PC-9 (cell line): ENCODE results near the gene KIAA1217. TPM values are rescaled to one million over a fixed set of nuclear protein-coding genes. Genes with fewer than 3 reads are reported as not detected.

Source experiments
- BruUV-seq: library from RNA; stranded (reverse); fragments of 400-500 nt; replicated peaks from 2 replicates; lab custom pipeline; 2021; lab: Mats Ljungman, UMichigan
- CTCF ChIA-PET: fragments of 300-600 bp; sonication (Branson Sonifier 250); formaldehyde crosslinking; loops from one replicate; lab custom pipeline; 2022; ENCODE audit warnings: antibody characterized with exemption; lab: Charles Lee
- POLR2A ChIA-PET: fragments of 300-600 bp; sonication (Branson Sonifier 250); formaldehyde crosslinking; loops from one replicate; lab custom pipeline; 2022; ENCODE audit warnings: antibody characterized with exemption; ENCODE audit not compliant: unreplicated experiment; lab: Charles Lee
- DNase-seq, 2 experiments: peaks; one replicate each; pipeline versions ENCODE4 v3.0.0 to v3.0.0-alpha.2; 2015 to 2022; ENCODE audit warnings: mixed read lengths in 1 of 2
- H2AFZ ChIP-seq: fragments of 200-600 bp; sonication (generic); 2 replicates; pipeline ENCODE4 v1.8.1; 2017; ENCODE audit warnings: antibody characterized with exemption
- H3F3A ChIP-seq: fragments of 200-600 bp; sonication (generic); 2 replicates; pipeline ENCODE4 v1.8.1; 2017; ENCODE audit warnings: antibody characterized with exemption, mild to moderate bottlenecking, low read depth; ENCODE audit not compliant: insufficient read depth
- H3K27ac ChIP-seq: fragments of 200-600 bp; sonication (generic); 2 replicates; pipeline ENCODE4 v1.6.1; 2016; ENCODE audit warnings: mixed run types
- H3K27me3 ChIP-seq: fragments of 200-600 bp; sonication (generic); 2 replicates; pipeline ENCODE4 v1.6.1; 2016; ENCODE audit warnings: low read depth, mixed run types; ENCODE audit not compliant: insufficient read depth
- H3K36me3 ChIP-seq: fragments of 200-600 bp; sonication (generic); 2 replicates; pipeline ENCODE4 v1.6.1; 2016; ENCODE audit warnings: low read depth, mixed run types
- H3K4me1 ChIP-seq: fragments of 200-600 bp; sonication (generic); replicated peaks from 2 replicates; pipeline ENCODE4 v1.6.1; 2016; ENCODE audit warnings: mixed run types; ENCODE audit not compliant: insufficient read depth
- H3K4me2 ChIP-seq: fragments of 200-600 bp; sonication (generic); 2 replicates; pipeline ENCODE4 v1.6.1; 2017; ENCODE audit warnings: mixed run types
- H3K4me3 ChIP-seq: fragments of 200-600 bp; sonication (generic); 2 replicates; pipeline ENCODE4 v1.6.1; 2016; ENCODE audit warnings: mixed run types
- H3K79me2 ChIP-seq: fragments of 200-600 bp; sonication (generic); 2 replicates; pipeline ENCODE4 v1.6.1; 2017; ENCODE audit warnings: low read depth, mixed run types
- H3K9me2 ChIP-seq: fragments of 200-600 bp; sonication (generic); 2 replicates; pipeline ENCODE4 v1.8.1; 2017; ENCODE audit warnings: mild to moderate bottlenecking; ENCODE audit not compliant: insufficient read depth
- H3K9me3 ChIP-seq: fragments of 200-600 bp; sonication (generic); 2 replicates; pipeline ENCODE4 v1.8.1; 2016; ENCODE audit warnings: low read depth; ENCODE audit not compliant: insufficient read depth
- H4K20me1 ChIP-seq: fragments of 200-600 bp; sonication (generic); 2 replicates; pipeline ENCODE4 v1.8.1; 2017; ENCODE audit not compliant: insufficient read depth
- CTCF ChIP-seq: fragments of 200-600 bp; sonication (generic); conservative IDR thresholded peaks from 2 replicates; pipeline ENCODE4 v1.6.1; 2017; ENCODE audit warnings: mixed run types, antibody characterized with exemption, mild to moderate bottlenecking, moderate library complexity
- EZH2 ChIP-seq: fragments of 200-600 bp; sonication (generic); IDR thresholded peaks from 2 replicates; pipeline ENCODE4 v1.8.0; 2017; ENCODE audit warnings: antibody characterized with exemption, low read depth
- intact Hi-C: fragments of 100-400 bp; cut with micrococcal nuclease; formaldehyde crosslinking; loops from one replicate; pipeline ENCODE4 v1.10.0; 2022; ENCODE audit not compliant: unreplicated experiment
- total RNA-seq: library from RNA; stranded (reverse); gene quantifications from 2 replicates; pipeline ENCODE4 v1.2.3, GENCODE V29; 2021

Gene KIAA1217
- total RNA-seq, 1 experiment from 2014 or later = 41.1 TPM

GRCh38 chr10:24556126-24556749 lies 347.3 kb downstream of the KIAA1217 start:
- intact Hi-C loops = loop anchor here (10.0 kb wide), 1 partner anchor 669 kb away; no protein-coding TSS in a partner anchor
- Histone ChIP-seq H3K27ac (no peak overlapping the region), H3K4me2 (no peak overlapping the region), H3K9me2 (no peaks in the 10 kb centered on the region), H3K79me2 (no peaks in the 10 kb centered on the region), H3K4me1 (no peaks in the 10 kb centered on the region), H3K36me3 (no peaks in the 10 kb centered on the region), H3K27me3 (no peaks in the 10 kb centered on the region), H3F3A (no peaks in the 10 kb centered on the region), H2AFZ (no peak overlapping the region), H3K4me3 (no peak overlapping the region), H3K9me3 (no peaks in the 10 kb centered on the region), H4K20me1 (no peaks in the 10 kb centered on the region)
- BruUV-seq = no TSS peak
- CTCF ChIA-PET = interaction anchor here (0.7 kb wide), 1 partner anchor 65 kb away, joined by 3 read pairs; no protein-coding TSS in a partner anchor
- TF ChIP-seq CTCF (no peak), EZH2 (no peak)
- POLR2A ChIA-PET = no interaction called here
- no peak for DNase-seq

GRCh38 chr10:24556750-24557742 lies 348.1 kb downstream of the KIAA1217 start:
- Histone ChIP-seq H3K4me1 (no peaks in the 10 kb centered on the region), H3K9me3 (no peaks in the 10 kb centered on the region), H3K27me3 (no peaks in the 10 kb centered on the region), H3K9me2 (no peaks in the 10 kb centered on the region), H3K4me3 (no peak overlapping the region), H4K20me1 (no peaks in the 10 kb centered on the region), H2AFZ (no peak overlapping the region), H3K4me2 (no peak overlapping the region), H3K79me2 (no peaks in the 10 kb centered on the region), H3K27ac (no peak overlapping the region), H3K36me3 (no peaks in the 10 kb centered on the region), H3F3A (no peaks in the 10 kb centered on the region)
- ChIA-PET POLR2A (no interaction called here), CTCF (interaction anchor here (0.7 kb wide), 1 partner anchor 66 kb away, joined by 3 read pairs; no protein-coding TSS in a partner anchor)
- no TSS peak for BruUV-seq
- peak; percentile 75 for TF ChIP-seq CTCF
- no peak for TF ChIP-seq EZH2
- DNase-seq = peak in 1 of 2 experiments; percentile 47
- intact Hi-C loops = loop anchor here (1.0 to 10.0 kb wide), 2 partner anchors 563 to 668 kb away; no protein-coding TSS in a partner anchor

- no peaks in the 10 kb centered on the region for H4K20me1 ChIP-seq
- POLR2A ChIA-PET = no interaction called here
- H3K9me2 ChIP-seq = no peaks in the 10 kb centered on the region
- H3K27me3 ChIP-seq = no peaks in the 10 kb centered on the region
- intact Hi-C loops = no loop called here
- TF ChIP-seq EZH2 = no peak
- no peak for TF ChIP-seq CTCF
- no peak for DNase-seq
- H2AFZ ChIP-seq = no peak overlapping the region
- no peaks in the 10 kb centered on the region for H3F3A ChIP-seq
- H3K4me1 ChIP-seq = no peaks in the 10 kb centered on the region
- BruUV-seq = no TSS peak
- no peak overlapping the region for H3K27ac ChIP-seq
- no peak overlapping the region for H3K4me2 ChIP-seq
- no peaks in the 10 kb centered on the region for H3K9me3 ChIP-seq
- no peak overlapping the region for H3K4me3 ChIP-seq
- H3K36me3 ChIP-seq = no peaks in the 10 kb centered on the region
- CTCF ChIA-PET = no interaction called here
- H3K79me2 ChIP-seq = no peaks in the 10 kb centered on the region
Observed at GRCh38 chr10:24561453-24561852, 352.5 kb downstream of the KIAA1217 start.
